HG03520 (cell line): ENCODE results near the gene PECR.
"Not testable (repeated sequence)": the region's sequence is repeated elsewhere in the genome, so short reads cannot be mapped to it uniquely, and the experiment has no call there.

ENCODE experiments used
- ATAC-seq: cut with Tn5 transposase; IDR thresholded peaks from one replicate; pipeline ENCODE4 v1.9.1; 2021; ENCODE audit warnings: mild to moderate bottlenecking, moderate library complexity; ENCODE audit not compliant: unreplicated experiment

PECR gene

GRCh38 chr2:216107320-216107719 is 25.7 kb upstream of the PECR start:
- no peak for ATAC-seq

GRCh38 chr2:216104691-216105090 is 23.1 kb upstream of the PECR start:
- ATAC-seq: no peak

GRCh38 chr2:216103213-216103612 is 21.6 kb upstream of the PECR start:
- ATAC-seq: no peak

- no peak for ATAC-seq
These were observed 19.5 kb upstream of the PECR start for GRCh38 chr2:216101109-216101508.

- ATAC-seq: no peak
These were observed 17.1 kb upstream of the PECR start for GRCh38 chr2:216098421-216099334.

GRCh38 chr2:216094701-216095100 is 13.1 kb upstream of the PECR start:
- ATAC-seq: no peak

GRCh38 chr2:216092646-216093045 is 11.0 kb upstream of the PECR start:
- ATAC-seq: no peak

- no peak for ATAC-seq
These were observed 8.8 kb upstream of the PECR start for GRCh38 chr2:216090369-216090786.

GRCh38 chr2:216086207-216086893 is 4.7 kb upstream of the PECR start:
- no peak for ATAC-seq

GRCh38 chr2:216084547-216084946 is 2.9 kb upstream of the PECR start:
- no peak for ATAC-seq

- no peak for ATAC-seq
These were observed 2.1 kb upstream of the PECR start for GRCh38 chr2:216083464-216084281.

- ATAC-seq: no peak
These were observed 1.2 kb upstream of the PECR start for GRCh38 chr2:216082805-216083204.

GRCh38 chr2:216082117-216082711 is 605 bp upstream of the PECR start:
- ATAC-seq: peak; percentile 5

GRCh38 chr2:216081012-216081411 is 597 bp downstream of the PECR start:
- ATAC-seq: peak; percentile 11

GRCh38 chr2:216080048-216080447 is 1.6 kb downstream of the PECR start:
- not testable (repeated sequence) for ATAC-seq

GRCh38 chr2:216078776-216079175 is 2.8 kb downstream of the PECR start:
- no peak for ATAC-seq

- ATAC-seq: no peak
These were observed 5.8 kb downstream of the PECR start for GRCh38 chr2:216075510-216076485.

- no peak for ATAC-seq
These were observed 6.8 kb downstream of the PECR start for GRCh38 chr2:216074794-216075193.

GRCh38 chr2:216074380-216074779 is 7.2 kb downstream of the PECR start:
- no peak for ATAC-seq

GRCh38 chr2:216073773-216074172 is 7.8 kb downstream of the PECR start:
- no peak for ATAC-seq
